Measurements from ENCODE around the gene CAPN13.

CAPN13 gene

DNA sequence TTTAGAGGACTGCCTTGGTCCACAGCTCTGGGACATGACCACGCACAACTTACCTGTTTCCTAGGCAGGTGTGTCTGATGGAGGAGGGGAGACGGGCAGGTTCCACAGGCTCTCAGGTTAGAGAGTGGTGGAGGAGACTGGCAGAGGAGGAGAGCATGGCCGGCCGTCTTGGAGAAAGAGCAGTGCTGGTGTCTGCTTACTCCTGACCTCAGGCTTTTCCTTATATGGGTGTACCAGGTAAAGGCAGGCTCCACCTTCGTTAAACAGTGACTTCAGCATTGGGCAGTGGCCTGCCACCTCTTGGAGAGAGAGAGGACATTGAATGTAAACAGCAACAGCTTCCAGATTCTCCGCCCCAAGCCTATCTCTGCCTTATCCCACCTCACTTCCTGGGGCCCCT lies at the start of gene CAPN13:
TSS of gene CAPN13 (minus strand) at position 198 of the 400 bp plus-strand sequence. CDS start 20,121 bp downstream, outside the sequence.
- DNase-seq (ENCODE audit: low read depth) = no peak

- DNase-seq (ENCODE audit: low read depth) = no peak
Observed at GRCh38 chr2:30847841-30848240, 40.6 kb upstream of the CAPN13 start.

GRCh38 chr2:30847329-30847728 lies 40.1 kb upstream of the CAPN13 start:
- DNase-seq (ENCODE audit: low read depth) = no peak

DNA sequence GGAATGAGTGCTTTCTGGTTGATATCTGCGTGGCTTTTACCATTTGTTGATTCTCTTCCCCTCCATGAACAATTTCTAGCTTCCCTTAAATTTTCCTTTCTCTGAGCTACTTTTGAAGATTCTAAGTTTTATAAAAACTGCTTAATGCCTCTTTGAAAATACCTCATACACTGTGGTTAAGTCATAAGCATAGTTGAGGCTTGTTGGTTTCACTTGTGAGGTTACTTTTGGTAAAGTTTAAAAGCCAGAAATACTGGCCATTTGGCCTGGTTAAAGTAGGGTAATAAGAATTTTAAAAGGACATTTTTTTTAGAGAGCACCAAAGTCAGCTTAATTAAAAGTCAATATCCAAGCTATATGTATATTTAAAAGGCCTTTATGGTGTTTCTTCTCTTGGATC lies 21.3 kb upstream of the CAPN13 start:
- no peak for DNase-seq (ENCODE audit: low read depth)

- no peak for DNase-seq (ENCODE audit: low read depth)
Observed at GRCh38 chr2:30826916-30827315, 19.7 kb upstream of the CAPN13 start.

DNA sequence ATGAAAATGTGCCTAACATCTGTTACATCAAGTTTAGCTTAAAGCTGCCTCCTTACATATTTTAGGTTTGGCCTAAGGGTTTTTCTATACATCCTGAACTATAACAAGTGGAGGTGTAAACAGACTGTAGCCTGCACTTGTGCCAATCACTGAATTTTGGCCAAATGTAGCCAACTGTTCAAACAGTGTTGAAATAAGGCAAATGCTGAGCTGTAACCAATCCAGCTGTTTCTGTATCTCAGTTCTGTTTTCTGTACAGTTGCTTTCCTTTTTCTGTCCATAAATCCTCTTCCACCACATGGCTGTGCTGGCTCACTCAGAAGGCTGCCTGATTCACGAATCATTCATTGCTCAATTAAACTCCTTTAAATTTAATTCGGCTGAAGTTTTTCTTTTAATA lies 19.2 kb upstream of the CAPN13 start:
- no peak for DNase-seq (ENCODE audit: low read depth)

- DNase-seq (ENCODE audit: low read depth) = no peak
Observed at GRCh38 chr2:30823452-30823851, 16.2 kb upstream of the CAPN13 start.

DNA sequence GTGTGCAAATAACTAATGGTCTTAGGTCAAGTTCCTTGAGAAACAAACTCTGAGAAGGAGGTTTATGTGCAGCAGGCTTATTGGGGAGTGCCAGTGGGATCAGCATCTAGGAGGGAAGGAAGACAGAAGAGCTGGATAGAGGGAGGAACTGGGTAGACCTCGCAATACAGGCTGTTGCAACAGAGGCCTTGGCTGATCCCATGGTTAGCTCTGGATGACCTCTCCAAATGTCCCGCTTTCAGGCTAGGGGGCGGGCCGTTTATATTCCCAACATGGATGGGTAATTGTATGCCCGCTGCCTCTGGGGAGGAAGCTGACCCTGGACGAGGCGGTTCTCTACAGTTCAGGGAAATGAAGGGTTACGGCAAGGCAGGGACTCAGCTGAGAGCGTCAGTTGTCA lies 14.7 kb upstream of the CAPN13 start:
- no peak for DNase-seq (ENCODE audit: low read depth)

- no peak for DNase-seq (ENCODE audit: low read depth)
Observed at GRCh38 chr2:30820381-30821055, 13.3 kb upstream of the CAPN13 start.

DNA sequence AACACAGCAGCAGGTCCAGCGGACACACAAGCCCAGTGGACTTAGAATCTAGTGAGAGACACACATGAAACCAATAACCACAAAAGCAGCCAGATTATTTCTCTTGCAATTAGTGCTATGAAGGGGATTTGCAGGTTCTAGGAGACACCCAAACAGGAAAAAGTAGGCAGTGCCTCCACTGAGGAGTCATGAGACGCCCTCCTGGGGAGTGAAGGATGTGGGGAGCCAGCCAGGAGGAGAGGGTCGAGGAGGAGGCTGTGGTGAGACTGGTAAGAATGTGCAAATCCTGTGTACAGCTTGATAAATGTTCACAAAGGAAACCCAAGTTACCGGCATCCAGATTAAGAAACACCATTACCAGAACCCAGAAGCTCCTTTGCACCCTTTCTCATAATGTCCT lies 2.7 kb upstream of the CAPN13 start:
- no peak for DNase-seq (ENCODE audit: low read depth)

DNA sequence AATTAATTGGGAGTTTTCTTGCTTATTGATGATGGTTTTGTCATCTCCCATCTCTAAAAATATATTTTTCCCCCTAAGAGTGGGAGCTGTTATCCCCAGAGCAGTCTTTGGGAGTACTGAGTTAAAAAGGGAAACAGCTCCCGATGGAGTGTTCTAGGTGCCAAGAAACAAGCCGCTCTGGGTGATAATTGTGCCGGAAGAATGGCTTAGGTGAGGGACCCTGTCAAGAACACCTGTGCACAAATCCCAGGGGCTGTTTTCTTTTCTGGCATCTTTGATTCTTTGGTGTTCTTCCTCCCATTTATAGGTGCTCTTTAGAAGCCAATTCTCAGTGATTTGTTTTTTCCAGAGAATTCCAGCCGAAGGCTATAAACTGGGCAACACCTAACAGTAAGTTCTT lies 1.4 kb upstream of the CAPN13 start:
- DNase-seq (ENCODE audit: low read depth) = no peak

GRCh38 chr2:30803281-30803680 lies 4.0 kb downstream of the CAPN13 start:
- no peak for DNase-seq (ENCODE audit: low read depth)

- DNase-seq (ENCODE audit: low read depth) = no peak
Observed at GRCh38 chr2:30802611-30803010, 4.6 kb downstream of the CAPN13 start.

DNA sequence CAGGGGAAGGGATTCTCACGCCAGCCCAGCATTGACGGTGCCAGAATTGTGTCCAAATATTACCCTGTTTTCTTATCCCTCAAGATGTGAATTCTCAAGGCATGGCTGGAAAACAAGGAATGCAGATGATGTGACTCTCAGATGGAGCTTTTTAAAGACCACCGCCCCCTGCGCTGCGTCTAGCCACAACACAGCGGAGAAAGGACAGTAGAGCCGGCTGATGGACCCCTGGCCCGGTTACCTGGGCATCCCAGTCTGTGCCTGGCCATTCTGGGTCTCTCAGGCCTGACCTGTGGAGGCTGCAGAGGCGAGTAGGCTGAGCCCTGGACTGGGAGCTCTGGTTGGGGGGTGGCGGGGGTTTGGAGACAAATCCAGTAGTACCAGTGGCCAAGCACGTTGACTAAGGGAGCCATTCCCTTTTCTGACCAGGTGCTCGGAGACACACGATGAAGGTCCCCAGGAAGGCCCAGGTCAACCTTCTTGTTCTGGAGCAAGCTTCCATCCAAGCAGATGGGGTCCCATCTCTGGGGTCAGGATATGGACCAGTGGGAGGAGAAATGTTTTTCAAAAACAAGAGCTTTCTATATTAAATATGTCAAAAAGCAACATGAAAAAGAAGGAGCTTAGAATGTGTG lies 5.3 kb downstream of the CAPN13 start:
- no peak for DNase-seq (ENCODE audit: low read depth)

DNA sequence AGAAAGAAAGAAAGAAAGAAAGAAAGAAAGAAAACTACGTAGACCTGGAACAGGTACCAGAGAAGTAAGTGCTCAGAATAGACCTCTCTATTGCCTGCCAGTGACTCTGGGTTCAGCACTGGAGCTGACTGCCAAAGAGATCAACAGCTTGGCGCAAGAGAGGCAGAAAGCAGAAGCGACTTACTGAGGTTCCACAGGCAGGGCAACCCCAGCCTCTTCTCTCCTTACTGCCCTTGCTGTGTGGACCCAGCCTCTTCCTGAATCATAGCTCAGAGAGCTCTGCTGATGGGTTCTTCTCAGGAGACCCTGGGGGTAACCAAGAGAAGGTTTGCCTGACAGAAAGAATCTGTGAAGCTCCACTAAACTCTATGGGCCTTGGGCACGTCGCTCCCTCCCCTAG lies 7.1 kb downstream of the CAPN13 start:
- no peak for DNase-seq (ENCODE audit: low read depth)

DNA sequence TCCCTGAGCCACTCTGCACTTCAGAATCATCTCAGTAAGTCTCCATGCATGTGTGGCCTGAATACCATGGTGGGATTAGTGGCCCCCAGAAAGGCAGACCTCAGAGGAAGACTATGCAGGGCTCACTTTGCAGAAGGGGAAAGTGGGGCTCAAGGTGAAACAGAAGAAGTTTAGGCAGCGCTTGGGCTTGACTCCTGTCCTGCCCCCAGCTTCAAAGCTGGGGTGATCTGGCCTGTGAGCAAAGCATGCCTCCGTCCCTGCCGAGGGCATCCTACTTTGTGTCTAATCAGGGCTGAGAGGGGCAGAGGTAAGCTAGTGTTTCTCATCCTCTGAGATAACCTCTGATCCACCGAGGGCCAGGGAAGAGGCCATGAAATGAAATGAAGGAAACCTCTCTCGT lies 7.9 kb downstream of the CAPN13 start:
- no peak for DNase-seq (ENCODE audit: low read depth)

DNA sequence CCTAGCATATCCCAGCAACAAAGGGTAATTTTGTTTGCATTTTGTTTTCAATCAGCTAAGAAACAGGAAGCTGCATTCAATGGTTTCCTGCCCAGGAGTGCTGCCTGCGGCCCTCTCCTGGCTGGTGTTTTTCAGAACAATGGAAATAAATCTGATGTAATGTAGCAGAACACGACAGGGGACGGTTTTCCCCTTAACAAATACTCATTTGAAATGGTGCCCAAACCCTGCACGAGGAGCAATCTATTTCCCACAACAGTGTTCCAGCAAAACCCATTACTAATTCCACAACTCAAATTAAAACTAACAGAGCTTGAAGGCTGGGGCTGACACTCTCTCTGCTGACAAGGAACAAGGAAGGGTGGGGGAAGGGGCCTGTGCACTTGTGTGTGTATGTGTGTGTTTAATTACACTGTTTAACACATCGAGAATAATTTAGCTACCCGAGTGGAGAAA lies 8.7 kb downstream of the CAPN13 start:
- DNase-seq (ENCODE audit: low read depth) = no peak

- DNase-seq (ENCODE audit: low read depth) = no peak
Observed at GRCh38 chr2:30797381-30798015, 9.7 kb downstream of the CAPN13 start.

- DNase-seq (ENCODE audit: low read depth) = no peak
Observed at GRCh38 chr2:30796699-30797098, 10.5 kb downstream of the CAPN13 start.

DNA sequence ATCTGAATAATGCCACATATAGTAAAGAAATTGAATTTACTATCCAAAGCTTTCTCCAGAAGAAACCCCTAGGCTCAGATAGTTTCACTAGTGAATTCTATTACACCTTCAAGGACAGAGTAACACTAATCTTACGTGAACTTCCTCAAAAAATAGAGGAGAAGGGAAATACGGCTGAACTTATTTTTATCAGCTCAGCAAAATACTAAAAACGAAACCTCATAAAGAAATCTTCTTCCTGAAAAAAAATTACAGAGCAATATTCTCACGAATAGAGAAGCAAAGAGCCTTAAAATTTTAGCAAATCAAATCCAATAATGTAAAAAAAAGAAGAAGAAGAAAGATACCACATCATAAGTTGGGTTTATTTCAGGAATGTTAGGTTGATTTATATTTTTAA lies 14.7 kb downstream of the CAPN13 start:
- no peak for DNase-seq (ENCODE audit: low read depth)

- DNase-seq (ENCODE audit: low read depth) = no peak
Observed at GRCh38 chr2:30790879-30791278, 16.4 kb downstream of the CAPN13 start.

GRCh38 chr2:30789670-30790210 lies 17.5 kb downstream of the CAPN13 start:
- DNase-seq (ENCODE audit: low read depth) = no peak

Measured in activated gamma-delta T cell treated with anti-CD3 and anti-CD28 coated beads, Interleukin-2, amount 50 U/mL, for 16 hours (primary cell).